ENCODE measurements around the gene DBR1. TPM values are rescaled to one million over a fixed set of nuclear protein-coding genes. Genes with fewer than 3 reads are reported as not detected.
"Not testable (repeated sequence)": the region's sequence is repeated elsewhere in the genome, so short reads cannot be mapped to it uniquely, and the experiment has no call there.

The DBR1 gene
- polyA plus RNA-seq, 1 experiment, result 6.0 TPM

DNA sequence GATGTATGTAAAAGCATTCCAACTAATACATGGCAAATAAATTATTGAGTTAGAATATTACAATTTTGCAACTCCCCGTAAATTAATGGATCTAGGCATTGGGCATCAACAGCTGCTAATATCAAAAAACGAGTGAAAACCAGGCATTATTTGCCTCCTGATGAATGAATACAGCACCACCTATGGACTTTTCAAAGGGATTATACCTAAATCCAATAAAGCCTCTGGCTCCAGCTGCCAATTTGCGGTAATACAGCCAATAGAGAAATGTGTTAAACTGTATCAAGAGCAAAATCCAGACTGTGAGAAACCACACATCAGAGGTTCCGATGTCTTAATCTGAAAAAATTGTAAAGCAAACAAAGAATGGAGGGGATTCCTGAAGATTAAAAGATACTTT is 26.2 kb downstream of the DBR1 start:
- no peak for DNase-seq (ENCODE audit: low read depth)
- H3K4me3 ChIP-seq (ENCODE audit: low read depth, low read length), result no peak overlapping the region
- CTCF ChIA-PET, result interaction anchor here (1.0 to 1.3 kb wide), 2 partner anchors 12 to 47 kb away, joined by 3 read pairs; no protein-coding TSS in a partner anchor
- POLR2A ChIA-PET, result no interaction called here
- TF ChIP-seq, protein P1, sequence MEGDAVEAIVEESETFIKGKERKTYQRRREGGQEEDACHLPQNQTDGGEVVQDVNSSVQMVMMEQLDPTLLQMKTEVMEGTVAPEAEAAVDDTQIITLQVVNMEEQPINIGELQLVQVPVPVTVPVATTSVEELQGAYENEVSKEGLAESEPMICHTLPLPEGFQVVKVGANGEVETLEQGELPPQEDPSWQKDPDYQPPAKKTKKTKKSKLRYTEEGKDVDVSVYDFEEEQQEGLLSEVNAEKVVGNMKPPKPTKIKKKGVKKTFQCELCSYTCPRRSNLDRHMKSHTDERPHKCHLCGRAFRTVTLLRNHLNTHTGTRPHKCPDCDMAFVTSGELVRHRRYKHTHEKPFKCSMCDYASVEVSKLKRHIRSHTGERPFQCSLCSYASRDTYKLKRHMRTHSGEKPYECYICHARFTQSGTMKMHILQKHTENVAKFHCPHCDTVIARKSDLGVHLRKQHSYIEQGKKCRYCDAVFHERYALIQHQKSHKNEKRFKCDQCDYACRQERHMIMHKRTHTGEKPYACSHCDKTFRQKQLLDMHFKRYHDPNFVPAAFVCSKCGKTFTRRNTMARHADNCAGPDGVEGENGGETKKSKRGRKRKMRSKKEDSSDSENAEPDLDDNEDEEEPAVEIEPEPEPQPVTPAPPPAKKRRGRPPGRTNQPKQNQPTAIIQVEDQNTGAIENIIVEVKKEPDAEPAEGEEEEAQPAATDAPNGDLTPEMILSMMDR (IDR thresholded peaks at IDR 0.05; ENCODE audit: insufficient read depth, low read depth, low read length), result no peak
- H3K36me3 ChIP-seq (ENCODE audit: control insufficient read depth, insufficient read depth, low read length), result no peaks in the 10 kb centered on the region
- H3K27me3 ChIP-seq (ENCODE audit: control insufficient read depth, insufficient read depth, low read length), result no peaks in the 10 kb centered on the region

DNA sequence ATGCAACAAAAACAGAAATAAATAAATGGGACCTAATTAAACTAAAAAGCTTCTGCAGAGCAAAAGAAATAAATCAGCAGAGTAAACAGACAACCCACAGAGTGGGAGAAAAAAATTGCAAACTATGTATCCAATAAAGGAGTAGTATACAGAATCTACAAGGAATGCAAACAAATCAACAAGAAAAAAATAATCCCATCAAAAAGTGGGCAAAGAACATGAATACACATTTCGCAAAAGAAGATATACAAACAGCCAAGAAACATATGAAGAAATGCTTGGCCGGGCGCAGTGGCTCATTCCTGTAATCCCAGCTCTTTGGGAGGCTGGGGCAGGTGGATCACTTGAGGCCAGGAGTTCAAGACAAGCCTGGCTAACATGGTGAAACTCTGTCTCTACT is 32.5 kb downstream of the DBR1 start:
- POLR2A ChIA-PET; H3K27me3 ChIP-seq (ENCODE audit: control insufficient read depth, insufficient read depth, low read length); H3K4me3 ChIP-seq (ENCODE audit: low read depth, low read length); DNase-seq (ENCODE audit: low read depth); H3K36me3 ChIP-seq (ENCODE audit: control insufficient read depth, insufficient read depth, low read length): not testable (repeated sequence)
- CTCF ChIA-PET, result interaction anchor here (1.6 kb wide), 1 partner anchor 22 kb away, joined by 3 read pairs; no protein-coding TSS in a partner anchor

DNA sequence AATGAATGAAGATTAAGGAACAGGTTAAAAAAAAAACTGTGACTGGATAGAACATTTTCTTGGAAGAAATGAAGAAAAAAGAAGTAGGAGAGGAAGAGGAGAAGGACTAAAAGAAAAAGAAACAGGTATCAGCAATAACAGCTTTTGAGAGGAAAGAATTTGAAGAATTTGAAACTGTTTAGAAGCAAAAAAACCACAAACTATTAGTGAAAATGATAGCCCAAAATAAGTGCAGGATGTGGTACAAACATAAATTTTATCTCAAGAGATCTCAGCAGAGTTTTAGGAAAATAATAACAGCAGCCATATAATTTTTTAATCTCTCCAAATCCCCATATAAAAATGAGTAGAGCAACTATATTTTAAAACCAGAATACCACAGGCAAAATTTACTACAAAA is 33.8 kb downstream of the DBR1 start:
- POLR2A ChIA-PET, result interaction anchor here (0.7 kb wide), 1 partner anchor 10 kb away, joined by 4 read pairs; no protein-coding TSS in a partner anchor
- H3K4me3 ChIP-seq (ENCODE audit: low read depth, low read length), result no peak overlapping the region
- H3K36me3 ChIP-seq (ENCODE audit: control insufficient read depth, insufficient read depth, low read length), result no peaks in the 10 kb centered on the region
- CTCF ChIA-PET, result interaction anchor here (0.7 to 1.6 kb wide), 2 partner anchors 21 to 119 kb away, joined by 3 read pairs; no protein-coding TSS in a partner anchor
- no peaks in the 10 kb centered on the region for H3K27me3 ChIP-seq (ENCODE audit: control insufficient read depth, insufficient read depth, low read length)
- DNase-seq (ENCODE audit: low read depth), result no peak
- TF ChIP-seq, protein P1 (IDR thresholded peaks at IDR 0.05; ENCODE audit: insufficient read depth, low read depth, low read length), result no peak

DNA sequence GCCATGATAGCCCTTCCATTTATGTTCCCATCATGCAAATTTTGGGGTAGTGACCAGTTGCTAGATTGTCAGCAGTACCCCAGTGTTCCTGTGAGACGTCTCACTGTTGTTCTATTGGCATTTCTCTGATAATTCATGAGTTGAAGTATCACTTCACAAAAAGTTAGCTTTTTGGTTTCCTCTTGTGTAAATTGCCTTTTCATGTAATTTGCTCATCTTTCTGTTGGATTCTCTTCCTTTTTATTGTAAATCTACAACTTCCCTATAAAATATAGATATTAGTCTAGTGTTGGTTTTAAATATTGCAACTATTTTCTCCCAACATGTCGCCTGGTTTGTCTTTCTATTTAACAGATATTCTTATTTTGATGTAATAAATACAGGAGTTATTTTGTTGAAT is 35.0 kb downstream of the DBR1 start:
- CTCF ChIA-PET, result no interaction called here
- Histone ChIP-seq H3K27me3 (ENCODE audit: control insufficient read depth, insufficient read depth, low read length) (no peaks in the 10 kb centered on the region), H3K36me3 (ENCODE audit: control insufficient read depth, insufficient read depth, low read length) (no peaks in the 10 kb centered on the region), H3K4me3 (ENCODE audit: low read depth, low read length) (no peak overlapping the region)
- TF ChIP-seq, protein P1 (IDR thresholded peaks at IDR 0.05; ENCODE audit: insufficient read depth, low read depth, low read length), result no peak
- no peak for DNase-seq (ENCODE audit: low read depth)
- POLR2A ChIA-PET, result no interaction called here

DNA sequence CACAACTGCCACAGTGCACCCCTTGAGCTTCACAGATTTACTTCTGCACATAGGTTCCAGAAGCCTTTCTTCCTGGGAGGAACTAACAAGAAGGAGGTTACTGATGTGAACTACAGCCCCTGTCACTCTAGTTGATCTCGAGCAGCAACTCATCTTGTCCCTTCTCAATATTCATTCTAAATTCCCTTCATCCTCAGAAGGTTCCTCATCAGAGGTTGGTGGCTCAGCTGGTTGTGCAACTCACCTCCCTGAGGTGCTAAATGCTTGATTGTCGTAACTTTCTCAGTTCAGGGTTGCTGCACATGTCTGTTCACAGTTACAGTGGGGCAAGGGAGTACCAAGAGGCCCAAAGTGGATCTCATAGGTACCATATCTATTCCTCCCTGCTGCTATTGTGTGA is 36.9 kb downstream of the DBR1 start:
- POLR2A ChIA-PET, result no interaction called here
- TF ChIP-seq, protein P1 (IDR thresholded peaks at IDR 0.05; ENCODE audit: insufficient read depth, low read depth, low read length), result no peak
- Histone ChIP-seq H3K27me3 (ENCODE audit: control insufficient read depth, insufficient read depth, low read length) (no peaks in the 10 kb centered on the region), H3K36me3 (ENCODE audit: control insufficient read depth, insufficient read depth, low read length) (no peaks in the 10 kb centered on the region), H3K4me3 (ENCODE audit: low read depth, low read length) (no peak overlapping the region)
- no peak for DNase-seq (ENCODE audit: low read depth)
- CTCF ChIA-PET, result no interaction called here

DNA sequence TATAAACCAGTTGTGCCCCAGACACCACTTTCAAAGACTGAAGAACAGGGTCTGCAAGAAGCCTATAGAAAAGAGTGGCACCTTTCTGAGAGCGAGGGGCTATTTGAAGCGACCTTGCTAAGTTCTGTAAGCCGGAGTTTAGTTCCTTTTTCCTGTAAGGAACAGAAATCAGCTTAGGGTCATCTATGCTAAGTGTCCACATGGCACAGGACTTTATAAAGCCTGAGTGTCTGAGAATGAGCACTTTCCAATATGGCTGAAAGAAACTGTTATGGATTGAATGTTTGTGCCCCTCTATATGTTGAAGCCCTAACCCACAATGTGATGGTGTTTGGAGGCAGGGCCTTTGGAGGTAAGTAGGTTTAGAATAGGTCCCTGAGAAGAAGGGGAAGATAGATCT is 38.5 kb downstream of the DBR1 start:
- POLR2A ChIA-PET, result no interaction called here

More for the DNA sequence above, 38.5 kb downstream of the DBR1 start:
- CTCF ChIA-PET, result interaction anchor here (0.6 kb wide), 1 partner anchor 13 kb away, joined by 3 read pairs; no protein-coding TSS in a partner anchor
- no peaks in the 10 kb centered on the region for H3K36me3 ChIP-seq (ENCODE audit: control insufficient read depth, insufficient read depth, low read length)
- H3K4me3 ChIP-seq (ENCODE audit: low read depth, low read length), result no peak overlapping the region
- TF ChIP-seq, protein P1 (IDR thresholded peaks at IDR 0.05; ENCODE audit: insufficient read depth, low read depth, low read length), result no peak
- no peaks in the 10 kb centered on the region for H3K27me3 ChIP-seq (ENCODE audit: control insufficient read depth, insufficient read depth, low read length)
- no peak for DNase-seq (ENCODE audit: low read depth)
